ENCODE results near the gene PSTPIP1.

DNA sequence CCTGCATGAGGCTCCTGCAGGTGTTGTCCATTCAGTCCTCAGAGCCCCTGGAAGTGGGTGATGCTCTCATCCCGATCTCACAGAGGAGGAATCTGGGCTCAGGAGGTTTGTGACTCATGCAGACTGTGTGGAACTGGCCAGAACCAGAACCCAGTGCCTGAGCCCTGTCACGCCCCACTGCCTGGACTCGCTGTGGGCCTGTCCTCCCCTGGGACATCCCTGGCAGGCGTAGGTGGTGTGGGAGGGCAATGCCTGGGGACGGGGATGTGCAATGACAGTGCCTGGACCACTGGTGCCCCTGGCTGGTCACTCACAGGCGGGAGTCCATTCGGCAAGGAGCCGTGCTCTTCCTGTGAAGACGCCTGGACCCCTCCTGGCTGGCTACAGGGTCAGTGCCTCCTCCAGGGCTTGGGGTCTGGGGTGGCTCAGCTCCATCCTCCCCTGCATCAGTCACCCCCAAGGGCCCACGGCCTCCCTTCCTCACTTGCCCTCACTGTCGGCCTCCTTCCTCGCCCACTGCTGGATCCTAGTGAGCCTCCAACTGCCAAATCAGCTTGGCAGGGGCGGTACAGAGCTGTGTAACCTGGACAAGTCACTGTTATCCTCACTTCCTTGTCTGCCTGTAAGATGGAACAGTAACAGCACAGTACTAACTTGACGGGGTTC is 14.9 kb downstream of the PSTPIP1 start:
- TF ChIP-seq, protein P1, sequence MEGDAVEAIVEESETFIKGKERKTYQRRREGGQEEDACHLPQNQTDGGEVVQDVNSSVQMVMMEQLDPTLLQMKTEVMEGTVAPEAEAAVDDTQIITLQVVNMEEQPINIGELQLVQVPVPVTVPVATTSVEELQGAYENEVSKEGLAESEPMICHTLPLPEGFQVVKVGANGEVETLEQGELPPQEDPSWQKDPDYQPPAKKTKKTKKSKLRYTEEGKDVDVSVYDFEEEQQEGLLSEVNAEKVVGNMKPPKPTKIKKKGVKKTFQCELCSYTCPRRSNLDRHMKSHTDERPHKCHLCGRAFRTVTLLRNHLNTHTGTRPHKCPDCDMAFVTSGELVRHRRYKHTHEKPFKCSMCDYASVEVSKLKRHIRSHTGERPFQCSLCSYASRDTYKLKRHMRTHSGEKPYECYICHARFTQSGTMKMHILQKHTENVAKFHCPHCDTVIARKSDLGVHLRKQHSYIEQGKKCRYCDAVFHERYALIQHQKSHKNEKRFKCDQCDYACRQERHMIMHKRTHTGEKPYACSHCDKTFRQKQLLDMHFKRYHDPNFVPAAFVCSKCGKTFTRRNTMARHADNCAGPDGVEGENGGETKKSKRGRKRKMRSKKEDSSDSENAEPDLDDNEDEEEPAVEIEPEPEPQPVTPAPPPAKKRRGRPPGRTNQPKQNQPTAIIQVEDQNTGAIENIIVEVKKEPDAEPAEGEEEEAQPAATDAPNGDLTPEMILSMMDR (IDR thresholded peaks at IDR 0.05), result no peak
- no peak for TF ChIP-seq POLR2A (IDR thresholded peaks at IDR 0.05)

Measured in right lobe of liver (tissue), 4 donors.